D721Med (cell line): Measurements from ENCODE around the gene PRR7.

ENCODE experiments used
- DNase-seq: peaks from one replicate; pipeline ENCODE4 v3.0.0; 2011; ENCODE audit warnings: low spot score; ENCODE audit not compliant: insufficient read length
- FAIRE-seq: peaks from 2 replicates; lab custom pipeline; 2011; peaks lifted over from hg19 to GRCh38; lab: Jason Lieb, UNC
- CTCF ChIP-seq: IDR thresholded peaks from 2 replicates; pipeline ENCODE4 v1.5.1; 2012; ENCODE audit warnings: mild to moderate bottlenecking, control low read depth; ENCODE audit not compliant: insufficient read depth; ENCODE audit errors: missing control alignments

PRR7 gene

GRCh38 chr5:177502886-177503285 lies 56.3 kb downstream of the PRR7 start:
- DNase-seq (no peak), FAIRE-seq (no peak)
- no peak for TF ChIP-seq CTCF

- no peak for TF ChIP-seq CTCF
- no peak for DNase-seq
- FAIRE-seq = no peak
Observed at GRCh38 chr5:177503351-177504085, 56.9 kb downstream of the PRR7 start.

GRCh38 chr5:177504086-177505056 lies 57.8 kb downstream of the PRR7 start:
- FAIRE-seq = no peak
- TF ChIP-seq CTCF = no peak
- DNase-seq = no peak

GRCh38 chr5:177505075-177505474 lies 58.5 kb downstream of the PRR7 start:
- DNase-seq = no peak
- no peak for TF ChIP-seq CTCF
- FAIRE-seq = no peak
